Measurements from ENCODE around the gene SNAPIN.
A peak's percentile ranks its signal among the peaks of the same experiment; 100 is the strongest.

SNAPIN gene

GRCh38 chr1:153630384-153630783, 28.1 kb upstream of the SNAPIN start:
- H3K9me3 ChIP-seq (replicated peaks; ENCODE audit: insufficient read depth, low read length), result no peaks in the 10 kb centered on the region
- H3K4me1 ChIP-seq (ENCODE audit: low read length), result peaks cover 4% of the 10 kb centered on the region; the same call in 1 of the 2 replicates
- no peak overlapping the region for H3K9ac ChIP-seq (ENCODE audit: low read length)
- H3K4me3 ChIP-seq (ENCODE audit: low read length), result no peak overlapping the region
- no peak overlapping the region for H3K27ac ChIP-seq (ENCODE audit: low read length)
- TF ChIP-seq EZH2 (optimal IDR thresholded peaks at IDR 0.05; ENCODE audit: low read depth, low read length) (no peak), EZH2phosphoT487 (IDR thresholded peaks at IDR 0.05; ENCODE audit: low read length) (no peak), CTCF (IDR thresholded peaks at IDR 0.05; ENCODE audit: low read length) (no peak)
- H3K79me2 ChIP-seq (ENCODE audit: low read length), result peaks cover 14% of the 10 kb centered on the region
- no peak overlapping the region for H3K4me2 ChIP-seq (ENCODE audit: low read depth, low read length)
- H2AFZ ChIP-seq (ENCODE audit: low read length), result no peak overlapping the region
- no peaks in the 10 kb centered on the region for H3K36me3 ChIP-seq (replicated peaks; ENCODE audit: insufficient read depth, low read length)
- no peaks in the 10 kb centered on the region for H3K27me3 ChIP-seq (replicated peaks; ENCODE audit: insufficient read depth, low read length)
- no peaks in the 10 kb centered on the region for H4K20me1 ChIP-seq (ENCODE audit: insufficient read depth, low read length)
- H3K9me2 ChIP-seq (replicated peaks; ENCODE audit: insufficient read depth, low read length), result no peaks in the 10 kb centered on the region
- H3F3A ChIP-seq (ENCODE audit: insufficient read depth, low read length), result peaks cover 5% of the 10 kb centered on the region
- no peak for DNase-seq

GRCh38 chr1:153631047-153632022, 27.2 kb upstream of the SNAPIN start:
- no peaks in the 10 kb centered on the region for H3K9me3 ChIP-seq (replicated peaks; ENCODE audit: insufficient read depth, low read length)
- H3K36me3 ChIP-seq (replicated peaks; ENCODE audit: insufficient read depth, low read length), result peaks cover 7% of the 10 kb centered on the region
- no peak overlapping the region for H2AFZ ChIP-seq (ENCODE audit: low read length)
- H3K27ac ChIP-seq (ENCODE audit: low read length), result no peak overlapping the region
- peaks cover 23% of the 10 kb centered on the region for H3K79me2 ChIP-seq (ENCODE audit: low read length)
- H3K27me3 ChIP-seq (replicated peaks; ENCODE audit: insufficient read depth, low read length), result no peaks in the 10 kb centered on the region
- no peak overlapping the region for H3K9ac ChIP-seq (ENCODE audit: low read length)
- H3K4me2 ChIP-seq (ENCODE audit: low read depth, low read length), result no peak overlapping the region
- peaks cover 5% of the 10 kb centered on the region for H3F3A ChIP-seq (ENCODE audit: insufficient read depth, low read length)
- H4K20me1 ChIP-seq (ENCODE audit: insufficient read depth, low read length), result no peaks in the 10 kb centered on the region
- DNase-seq, result no peak
- no peak overlapping the region for H3K4me3 ChIP-seq (ENCODE audit: low read length)
- TF ChIP-seq EZH2 (optimal IDR thresholded peaks at IDR 0.05; ENCODE audit: low read depth, low read length) (no peak), EZH2phosphoT487 (IDR thresholded peaks at IDR 0.05; ENCODE audit: low read length) (no peak), CTCF (IDR thresholded peaks at IDR 0.05; ENCODE audit: low read length) (no peak)
- peaks cover 4% of the 10 kb centered on the region; the same call in 1 of the 2 replicates for H3K4me1 ChIP-seq (ENCODE audit: low read length)
- H3K9me2 ChIP-seq (replicated peaks; ENCODE audit: insufficient read depth, low read length), result no peaks in the 10 kb centered on the region

- Histone ChIP-seq H4K20me1 (ENCODE audit: insufficient read depth, low read length) (no peaks in the 10 kb centered on the region), H3K9me3 (replicated peaks; ENCODE audit: insufficient read depth, low read length) (no peaks in the 10 kb centered on the region), H3K4me3 (ENCODE audit: low read length) (peak overlapping the region; percentile 92)
Observed at GRCh38 chr1:153633161-153633753, 25.2 kb upstream of the SNAPIN start.

More at GRCh38 chr1:153633161-153633753, 25.2 kb upstream of the SNAPIN start:
- Histone ChIP-seq H2AFZ (ENCODE audit: low read length) (peak overlapping the region; percentile 27; the same call in 1 of the 2 replicates), H3K4me1 (ENCODE audit: low read length) (peaks cover 4% of the 10 kb centered on the region; the same call in 1 of the 2 replicates), H3K9ac (ENCODE audit: low read length) (no peak overlapping the region), H3F3A (ENCODE audit: insufficient read depth, low read length) (peaks cover 5% of the 10 kb centered on the region), H3K4me2 (ENCODE audit: low read depth, low read length) (peak overlapping the region; percentile 42; the same call in 1 of the 2 replicates), H3K27ac (ENCODE audit: low read length) (no peak overlapping the region), H3K79me2 (ENCODE audit: low read length) (peaks cover 43% of the 10 kb centered on the region), H3K27me3 (replicated peaks; ENCODE audit: insufficient read depth, low read length) (no peaks in the 10 kb centered on the region), H3K36me3 (replicated peaks; ENCODE audit: insufficient read depth, low read length) (peaks cover 23% of the 10 kb centered on the region), H3K9me2 (replicated peaks; ENCODE audit: insufficient read depth, low read length) (no peaks in the 10 kb centered on the region)
- no peak for DNase-seq
- TF ChIP-seq CTCF (IDR thresholded peaks at IDR 0.05; ENCODE audit: low read length) (no peak), EZH2 (optimal IDR thresholded peaks at IDR 0.05; ENCODE audit: low read depth, low read length) (no peak), EZH2phosphoT487 (IDR thresholded peaks at IDR 0.05; ENCODE audit: low read length) (no peak)

All from MM.1S (cell line).